GM12892 (cell line): ENCODE results near the gene INPP4B.

Source experiments
- POLR2A ChIP-seq: IDR thresholded peaks from 2 replicates; pipeline ENCODE4 v1.6.1; 2011; ENCODE audit warnings: low read depth, low read length, control low read depth
- POLR2AphosphoS5 ChIP-seq: IDR thresholded peaks from 2 replicates; pipeline ENCODE4 v1.6.1; 2011; ENCODE audit warnings: low read depth, low read length, control low read depth
- TAF1 ChIP-seq: IDR thresholded peaks from 2 replicates; pipeline ENCODE4 v1.6.1; 2011; ENCODE audit warnings: low read depth, mild to moderate bottlenecking, control low read depth, low read length, borderline replicate concordance

DNA sequence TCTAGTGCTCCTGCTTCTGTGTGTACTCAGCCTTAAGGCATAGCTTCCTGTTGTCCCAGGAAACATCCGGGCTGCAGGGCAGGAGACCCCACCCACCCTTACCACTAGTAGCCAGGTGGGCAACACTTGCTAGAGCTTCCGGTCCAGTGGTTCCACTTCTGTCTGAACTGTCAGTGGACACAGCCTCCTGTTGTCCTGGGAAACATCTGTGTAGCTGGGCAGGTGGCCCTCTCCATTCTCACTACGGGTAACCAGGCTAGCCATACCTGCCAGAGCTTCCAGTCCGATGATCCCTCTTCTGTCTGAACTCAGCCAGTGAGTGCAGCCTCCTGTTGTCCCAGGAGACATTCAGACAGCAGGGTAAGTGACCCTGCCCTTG, 372.2 kb downstream of the INPP4B start:
- TF ChIP-seq POLR2AphosphoS5, result no peak
- TF ChIP-seq TAF1, result no peak
- no peak for TF ChIP-seq POLR2A
